Measurements from ENCODE around the gene CBX8.
A peak's percentile ranks its signal among the peaks of the same experiment; 100 is the strongest.

CBX8 gene

GRCh38 chr17:79803997-79804855 lies 7.3 kb upstream of the CBX8 start:
- peak in 1 of 2 donors; percentile 41 for DNase-seq

DNA sequence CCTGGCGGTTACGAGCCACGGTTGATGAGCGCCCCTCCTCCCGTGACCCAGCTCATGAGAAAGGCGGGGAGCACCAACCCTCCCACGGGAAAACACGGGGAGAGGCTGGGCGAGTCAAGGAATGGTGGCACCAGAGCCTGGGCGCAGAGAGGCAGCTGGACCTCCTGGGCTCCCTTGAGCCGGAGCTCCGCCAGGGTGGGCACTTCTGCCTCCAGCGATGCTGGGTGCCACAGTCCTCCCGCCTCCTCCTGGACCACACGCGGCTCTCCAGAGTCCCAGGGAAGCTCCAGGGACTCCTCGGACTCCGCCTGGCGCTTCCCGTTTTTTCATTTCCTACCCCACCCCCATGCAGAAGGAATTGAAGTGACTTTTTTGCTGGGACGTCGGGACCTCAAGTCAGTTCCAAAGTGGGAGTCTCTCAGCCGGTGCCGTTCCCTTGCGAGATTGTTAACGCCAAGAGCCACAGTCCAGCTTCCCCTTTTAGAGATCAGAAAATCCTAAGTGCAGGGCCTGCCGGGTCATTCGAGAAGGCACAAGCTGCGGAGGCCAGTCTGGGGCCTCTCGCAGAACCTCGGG lies 6.6 kb upstream of the CBX8 start:
- DNase-seq = no peak

DNA sequence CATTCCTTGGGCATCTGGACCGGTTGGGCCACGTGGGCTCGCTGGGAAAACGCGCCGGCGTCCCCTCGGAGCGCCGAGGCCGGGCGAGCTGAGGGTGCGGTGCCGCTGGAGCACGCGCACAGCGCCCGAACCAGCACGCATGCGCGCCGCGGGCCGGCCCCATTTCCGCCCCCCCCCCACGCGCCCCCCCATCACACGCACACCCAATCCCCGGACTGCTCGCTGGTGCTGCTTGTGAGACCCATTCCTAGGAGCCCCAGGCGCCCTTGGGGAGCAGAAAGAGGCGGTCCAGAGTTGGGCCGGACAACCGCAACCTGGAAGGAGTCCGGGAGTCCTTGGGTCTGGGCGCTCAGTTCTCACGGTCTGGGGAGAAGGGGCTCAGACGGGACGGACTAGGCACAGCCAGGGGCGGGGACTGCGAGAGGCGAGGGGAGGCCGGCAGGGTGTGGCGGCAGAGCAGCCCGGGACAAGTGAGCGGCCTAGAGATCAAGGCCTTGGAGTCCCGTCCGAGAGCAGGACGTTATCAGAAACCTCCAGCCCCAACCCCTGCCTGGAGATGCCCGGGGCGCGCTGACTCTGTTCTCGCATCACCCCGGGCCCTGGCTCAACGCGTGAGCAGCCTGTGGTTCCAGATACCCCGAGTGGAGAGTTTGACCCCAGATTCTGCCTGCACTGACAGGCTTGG lies 6.0 kb upstream of the CBX8 start:
- DNase-seq = no peak

- no peak for DNase-seq
Measured at GRCh38 chr17:79802039-79802735, 5.3 kb upstream of the CBX8 start.

- no peak for DNase-seq
Measured at GRCh38 chr17:79801156-79802038, 4.5 kb upstream of the CBX8 start.

- DNase-seq = no peak
Measured at GRCh38 chr17:79800325-79801155, 3.7 kb upstream of the CBX8 start.

DNA sequence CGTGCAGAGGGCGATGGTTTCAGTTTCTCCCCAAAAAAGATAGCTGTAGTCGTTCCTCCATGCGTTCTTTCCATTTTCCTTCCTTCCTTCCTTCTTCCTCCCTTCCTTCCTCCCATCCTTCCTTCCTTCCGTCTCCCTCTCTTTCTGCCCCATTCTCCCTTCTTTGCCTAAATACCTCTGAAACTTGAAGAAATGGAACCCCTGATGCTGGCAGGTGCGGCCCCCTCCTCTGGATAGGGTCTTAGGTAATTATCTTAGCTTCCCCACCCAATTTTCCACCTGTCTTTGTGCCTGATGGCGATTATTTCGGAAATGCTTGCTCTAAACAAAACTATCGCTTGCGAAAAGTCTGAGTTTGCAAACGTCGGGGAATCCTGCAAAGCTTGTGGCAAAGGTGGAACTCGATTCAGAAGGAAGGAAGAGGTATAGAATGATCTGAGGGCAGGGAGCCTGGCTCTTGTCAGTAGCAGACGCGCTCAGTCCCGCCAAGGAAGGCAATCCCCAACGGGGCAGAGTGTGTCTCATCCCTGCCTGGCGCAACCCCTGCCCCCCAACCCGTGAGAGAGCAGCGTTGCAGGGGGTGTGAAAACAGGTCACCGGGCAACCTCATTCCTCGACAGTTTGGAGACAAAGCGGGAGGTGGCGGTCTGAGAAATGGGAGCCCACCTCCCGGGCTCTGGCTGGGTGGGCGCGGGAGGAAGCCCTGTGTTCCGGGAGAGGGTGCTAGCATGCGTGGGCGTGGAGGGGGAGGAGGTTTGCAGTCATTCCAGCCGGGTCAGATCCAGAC lies 2.9 kb upstream of the CBX8 start:
- no peak for DNase-seq

GRCh38 chr17:79799174-79799537 lies 2.3 kb upstream of the CBX8 start:
- DNase-seq = no peak

GRCh38 chr17:79798299-79799173 lies 1.7 kb upstream of the CBX8 start:
- DNase-seq = no peak

- DNase-seq = no peak
Measured at GRCh38 chr17:79797492-79798298, 818 bp upstream of the CBX8 start.

GRCh38 chr17:79796444-79796762 lies 474 bp downstream of the CBX8 start:
- peak in 1 of 2 donors; percentile 36 for DNase-seq

DNA sequence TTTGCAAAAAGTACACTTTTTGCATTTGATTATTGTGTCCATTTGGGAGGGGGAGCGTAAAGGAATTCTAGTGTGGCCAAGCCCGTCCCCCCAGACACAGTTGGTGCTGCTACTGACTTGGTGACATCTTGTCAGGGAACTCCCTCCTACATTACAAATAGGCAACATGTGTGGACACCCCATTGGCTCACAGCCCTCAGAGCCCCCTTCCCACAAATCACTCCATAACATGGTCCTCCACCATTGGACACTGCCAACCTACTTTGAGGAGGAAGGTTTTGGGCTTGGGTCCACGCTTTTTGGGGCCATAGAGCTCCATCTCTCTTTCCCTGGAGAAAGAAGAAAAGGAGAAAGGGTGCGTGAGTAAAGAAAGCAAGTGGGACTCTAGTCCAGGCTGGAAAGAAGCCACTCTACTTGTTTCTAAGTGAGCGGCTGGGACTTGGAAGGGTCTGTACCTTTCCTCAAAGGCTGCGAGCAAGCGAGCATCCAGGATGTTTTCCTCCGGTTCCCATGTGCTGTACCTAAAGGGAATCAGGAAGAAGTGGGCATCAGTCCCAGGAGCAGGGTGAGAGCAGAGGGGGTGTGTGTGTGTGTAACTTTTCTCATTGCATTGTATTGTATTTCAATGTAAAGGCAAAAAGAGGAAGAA lies 958 bp downstream of the CBX8 start:
- DNase-seq = no peak

- DNase-seq = no peak
Measured at GRCh38 chr17:79794659-79795511, 2.0 kb downstream of the CBX8 start.

GRCh38 chr17:79793924-79794304 lies 3.0 kb downstream of the CBX8 start:
- DNase-seq = no peak

DNA sequence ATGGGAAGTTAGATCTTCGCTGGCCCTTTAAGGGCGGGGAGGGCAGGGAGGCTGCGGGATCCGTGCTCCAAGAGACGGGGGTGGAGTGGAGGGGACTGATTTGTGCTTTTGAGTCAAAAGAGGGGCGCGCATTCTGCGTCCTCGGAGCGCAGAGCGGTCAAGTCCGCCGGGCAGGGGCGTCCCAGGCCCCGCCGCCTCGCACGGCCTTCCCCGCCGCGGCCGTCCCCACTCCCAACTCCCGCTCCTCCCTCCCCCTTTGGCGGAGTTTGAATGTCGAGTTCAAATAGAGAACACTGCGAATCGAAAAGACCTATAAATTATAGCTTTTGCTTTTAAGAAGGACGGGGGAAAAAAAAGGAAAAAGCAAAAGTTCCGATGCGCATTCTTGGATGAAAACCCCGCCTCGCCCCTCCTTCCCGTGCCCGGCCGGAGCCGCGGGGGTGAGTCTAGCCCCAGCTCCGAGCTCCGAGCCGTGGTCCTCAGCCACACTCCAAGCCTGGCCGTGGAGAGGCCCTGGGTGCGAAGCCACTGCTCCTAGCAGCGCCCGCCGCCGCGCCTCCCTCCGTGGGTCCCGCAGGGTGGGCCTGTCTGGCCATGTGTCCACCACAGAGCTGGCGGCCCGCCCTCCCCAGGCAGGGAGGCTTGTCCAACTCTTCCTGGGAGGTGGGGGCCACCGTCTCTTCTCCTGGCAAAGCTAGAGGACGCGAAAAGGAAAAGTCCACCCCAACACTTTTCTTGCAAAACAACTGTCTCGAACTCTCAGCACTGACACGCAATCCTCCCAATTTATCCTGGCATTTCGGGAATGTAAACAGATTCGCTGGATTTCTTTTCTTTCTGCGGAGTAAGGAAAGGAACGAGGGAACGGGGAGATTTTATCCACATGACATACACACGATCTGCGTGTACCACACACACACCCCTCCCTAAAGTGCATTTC lies 3.6 kb downstream of the CBX8 start:
- DNase-seq = no peak

DNA sequence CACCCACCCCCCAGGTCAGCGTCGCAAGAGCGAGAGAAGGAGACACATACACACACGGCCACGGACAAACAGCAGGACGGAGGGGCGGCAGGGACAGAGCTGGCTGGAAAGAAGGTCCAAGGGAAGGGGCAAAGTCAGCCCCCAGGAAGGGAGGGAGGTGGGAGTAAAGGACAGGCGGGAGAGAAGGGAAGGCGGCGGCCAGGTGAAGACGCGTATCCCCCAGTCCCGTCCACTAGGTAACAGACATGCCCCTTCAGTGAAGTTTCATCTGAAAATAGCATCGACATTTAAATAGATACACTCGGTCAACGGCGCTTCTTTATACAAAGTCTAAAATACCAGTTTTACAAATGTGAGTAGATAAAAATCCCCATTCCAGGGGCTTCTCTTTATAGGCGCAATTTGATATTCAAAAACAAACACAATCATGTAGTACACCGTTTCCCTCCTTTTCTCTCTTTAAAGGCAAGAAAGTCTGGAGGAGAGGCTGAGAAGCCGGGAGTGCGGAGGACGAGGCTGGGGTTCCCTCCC lies 4.5 kb downstream of the CBX8 start:
- no peak for DNase-seq

All from bone marrow (tissue), 2 donors.